Right renal cortex interstitium (tissue), 3 donors: Measurements from ENCODE around the gene PFN3. TPM values are rescaled to one million over a fixed set of nuclear protein-coding genes. Genes with fewer than 3 reads are reported as not detected.

ENCODE experiments used
- DNase-seq, 3 donors: peaks; one replicate each; pipeline ENCODE4 v3.0.0-alpha.2; 2013; ENCODE audit warnings: low read depth in 3 of 3, low spot score in 2 of 3
- polyA plus RNA-seq, 3 donors: library from polyadenylated mRNA; unstranded; fragments of 120-200 nt; gene quantifications; one replicate each; pipeline ENCODE4 v1.2.1, GENCODE V29; 2013; ENCODE audit not compliant: insufficient read length in 3 of 3

Gene PFN3
- polyA plus RNA-seq = under 1 TPM; 0.47 to 0.72 (median 0.67) TPM

GRCh38 chr5:177399997-177400868 lies at the start of gene PFN3:
PFN3 (minus strand) TSS chr5:177400661; CDS start chr5:177400576, 85 bp downstream.
- DNase-seq = no peak

- DNase-seq = no peak
These were observed 48.9 kb upstream of the PFN3 start for GRCh38 chr5:177449140-177450061.

GRCh38 chr5:177448244-177448950 lies 47.9 kb upstream of the PFN3 start:
- no peak for DNase-seq

GRCh38 chr5:177447611-177448243 lies 47.3 kb upstream of the PFN3 start:
- DNase-seq = no peak

- peak in 1 of 3 donors; percentile 65 for DNase-seq
These were observed 46.7 kb upstream of the PFN3 start for GRCh38 chr5:177447066-177447610.

GRCh38 chr5:177446200-177447065 lies 46.0 kb upstream of the PFN3 start, which contains the start of gene PRR7:
PRR7 (plus strand) TSS chr5:177446814; CDS start chr5:177455068, 8,254 bp downstream.
- DNase-seq = peak in 1 of 3 donors; percentile 51

GRCh38 chr5:177445917-177446199 lies 45.4 kb upstream of the PFN3 start:
- DNase-seq = no peak

GRCh38 chr5:177445052-177445916 lies 44.8 kb upstream of the PFN3 start:
- no peak for DNase-seq

- no peak for DNase-seq
These were observed 43.9 kb upstream of the PFN3 start for GRCh38 chr5:177444106-177445051.

GRCh38 chr5:177443144-177443983 lies 42.9 kb upstream of the PFN3 start:
- no peak for DNase-seq

- no peak for DNase-seq
These were observed 41.8 kb upstream of the PFN3 start for GRCh38 chr5:177442066-177442826.

GRCh38 chr5:177440990-177441780 lies 40.7 kb upstream of the PFN3 start:
- DNase-seq = no peak

GRCh38 chr5:177440211-177440989 lies 39.9 kb upstream of the PFN3 start:
- no peak for DNase-seq

GRCh38 chr5:177439518-177440053 lies 39.1 kb upstream of the PFN3 start:
- no peak for DNase-seq
